Endodermal cell (in vitro differentiated cells): Measurements from ENCODE around the gene PLK4. TPM values are rescaled to one million over a fixed set of nuclear protein-coding genes. Genes with fewer than 3 reads are reported as not detected.
"Not testable (repeated sequence)": the region's sequence is repeated elsewhere in the genome, so short reads cannot be mapped to it uniquely, and the experiment has no call there.

ENCODE experiments used
- DNase-seq: peaks from one replicate; pipeline ENCODE4 v3.0.0-alpha.2; 2017
- H3K27ac ChIP-seq: 2 replicates; pipeline ENCODE4 v1.5.1; 2013; ENCODE audit warnings: mild to moderate bottlenecking, low read depth, low read length, moderate library complexity
- H3K27me3 ChIP-seq: 2 replicates; pipeline ENCODE4 v1.6.1; 2013; ENCODE audit warnings: mild to moderate bottlenecking, low read length, moderate library complexity; ENCODE audit not compliant: insufficient read depth, control insufficient read depth, poor library complexity, severe bottlenecking
- H3K36me3 ChIP-seq: 2 replicates; pipeline ENCODE4 v1.7.0; 2013; ENCODE audit warnings: mild to moderate bottlenecking, low read length, moderate library complexity; ENCODE audit not compliant: control insufficient read depth, insufficient read depth
- H3K4me1 ChIP-seq: one replicate; pipeline ENCODE4 v1.7.0; 2013; ENCODE audit warnings: low read length; ENCODE audit not compliant: control insufficient read depth, insufficient read depth
- H3K4me3 ChIP-seq: 2 replicates; pipeline ENCODE4 v1.5.1; 2013; ENCODE audit warnings: mild to moderate bottlenecking, low read length, moderate library complexity
- H3K9ac ChIP-seq: 2 replicates; pipeline ENCODE4 v1.6.1; 2013; ENCODE audit warnings: mild to moderate bottlenecking, low read length, moderate library complexity; ENCODE audit not compliant: poor library complexity, severe bottlenecking; ENCODE audit errors: extremely low read depth
- H3K9me3 ChIP-seq: 2 replicates; pipeline ENCODE4 v1.6.1; 2013; ENCODE audit warnings: mild to moderate bottlenecking, low read length, moderate library complexity; ENCODE audit not compliant: control insufficient read depth
- H3K27ac Mint-ChIP-seq: 2 replicates; pipeline ENCODE4 v1.8.0; 2020; ENCODE audit warnings: mixed read lengths
- H3K27me3 Mint-ChIP-seq: 2 replicates; pipeline ENCODE4 v1.8.0; 2021; ENCODE audit warnings: mild to moderate bottlenecking, mixed read lengths; ENCODE audit not compliant: insufficient read depth
- H3K36me3 Mint-ChIP-seq: 2 replicates; pipeline ENCODE4 v1.8.0; 2020; ENCODE audit warnings: low read depth, mixed read lengths
- H3K4me1 Mint-ChIP-seq: 2 replicates; pipeline ENCODE4 v1.8.0; 2020; ENCODE audit warnings: mixed read lengths
- H3K4me3 Mint-ChIP-seq: 2 replicates; pipeline ENCODE4 v1.8.0; 2020; ENCODE audit warnings: mild to moderate bottlenecking, moderate library complexity, mixed read lengths
- H3K9me3 Mint-ChIP-seq: 2 replicates; pipeline ENCODE4 v1.8.0; 2020; ENCODE audit warnings: mild to moderate bottlenecking, mixed read lengths
- CTCF ChIP-seq: fragments of 200-600 bp; sonication (generic); conservative IDR thresholded peaks from 2 replicates; pipeline ENCODE4 v1.5.0; 2021; ENCODE audit warnings: antibody characterized with exemption, mild to moderate bottlenecking
- WGBS, 2 experiments: methylation state at CpG; one replicate each; pipeline versions ENCODE4 v1.1.5 to v1.1.7; 2013; ENCODE audit warnings: missing lambda C conversion rate in 2 of 2, mixed read lengths in 1 of 2; ENCODE audit not compliant: insufficient coverage in 1 of 2, insufficient read length in 1 of 2; 5-methylcytosine and 5-hydroxymethylcytosine counted together
- total RNA-seq, 2 donors: library from RNA; stranded (reverse); fragmentation: NEBNext Ultra II Directional in 1 of 2; extraction: Animal tissue kit (Norgen Biotek cat#: 25700) in 1 of 2; gene quantifications; 2 replicates in 1 of 2; 3 replicates in 1 of 2; pipeline ENCODE4 v1.2.1, GENCODE V29; 2021

PLK4 gene
- total RNA-seq, 2 donors from 2014 or later, result 28.7 to 31.3 TPM

GRCh38 chr4:127896069-127896468, 15.4 kb downstream of the PLK4 start:
- H3K9me3 ChIP-seq, result peaks cover 24% of the 10 kb centered on the region
- Mint-ChIP-seq H3K4me1 (no peaks in the 10 kb centered on the region), H3K36me3 (peaks cover 48% of the 10 kb centered on the region), H3K27ac (no peak overlapping the region), H3K27me3 (no peaks in the 10 kb centered on the region), H3K4me3 (no peak overlapping the region), H3K9me3 (peaks cover 14% of the 10 kb centered on the region)
- no peak for DNase-seq
- no peak overlapping the region for H3K27ac ChIP-seq
- no peak overlapping the region for H3K4me3 ChIP-seq
- H3K36me3 ChIP-seq, result peaks cover 64% of the 10 kb centered on the region
- no peaks in the 10 kb centered on the region for H3K4me1 ChIP-seq
- WGBS, 2 experiments, result 89 to 100% methylated on average over 1 of the region's 1 CpG
- no peaks in the 10 kb centered on the region for H3K27me3 ChIP-seq
- H3K9ac ChIP-seq, result no peak overlapping the region
- TF ChIP-seq CTCF, result no peak

GRCh38 chr4:127896528-127896927, 15.8 kb downstream of the PLK4 start:
- no peak for DNase-seq
- no peak overlapping the region for H3K4me3 Mint-ChIP-seq
- Histone ChIP-seq H3K27me3 (no peaks in the 10 kb centered on the region), H3K4me3 (no peak overlapping the region), H3K9me3 (peaks cover 20% of the 10 kb centered on the region), H3K27ac (no peak overlapping the region), H3K9ac (no peak overlapping the region), H3K4me1 (no peaks in the 10 kb centered on the region), H3K36me3 (peaks cover 61% of the 10 kb centered on the region)
- no peak for TF ChIP-seq CTCF
- no peak overlapping the region for H3K27ac Mint-ChIP-seq
- peaks cover 47% of the 10 kb centered on the region for H3K36me3 Mint-ChIP-seq
- H3K9me3 Mint-ChIP-seq, result peaks cover 14% of the 10 kb centered on the region
- H3K27me3 Mint-ChIP-seq, result no peaks in the 10 kb centered on the region
- peaks cover 4% of the 10 kb centered on the region for H3K4me1 Mint-ChIP-seq
- WGBS, 2 experiments, result 100% methylated on average over 1 of the region's 1 CpG; no CpG with 5 or more reads in 1 of the 2 experiments

- Mint-ChIP-seq H3K9me3 (peaks cover 14% of the 10 kb centered on the region), H3K36me3 (peaks cover 30% of the 10 kb centered on the region)
- peaks cover 30% of the 10 kb centered on the region for H3K36me3 ChIP-seq
- not testable (repeated sequence) for H3K27me3 Mint-ChIP-seq, H3K27ac ChIP-seq, DNase-seq, H3K4me3 Mint-ChIP-seq, H3K4me3 ChIP-seq, H3K4me1 Mint-ChIP-seq, H3K27me3 ChIP-seq, H3K27ac Mint-ChIP-seq, H3K9me3 ChIP-seq, H3K9ac ChIP-seq, H3K4me1 ChIP-seq
- WGBS, 2 experiments, result 95% methylated on average over 4 of the region's 4 CpGs; no CpG with 5 or more reads in 1 of the 2 experiments
These were observed 19.0 kb downstream of the PLK4 start for GRCh38 chr4:127899682-127900081.

- Histone ChIP-seq H3K9ac (no peak overlapping the region), H3K4me1 (no peaks in the 10 kb centered on the region), H3K36me3 (no peaks in the 10 kb centered on the region), H3K9me3 (no peaks in the 10 kb centered on the region), H3K27ac (no peak overlapping the region), H3K4me3 (no peak overlapping the region), H3K27me3 (no peaks in the 10 kb centered on the region)
- WGBS, 2 experiments, result 91 to 95% methylated on average over 7 to 8 of the region's 8 CpGs
- Mint-ChIP-seq H3K27ac (no peak overlapping the region), H3K4me3 (no peak overlapping the region), H3K27me3 (no peaks in the 10 kb centered on the region), H3K36me3 (peaks cover 5% of the 10 kb centered on the region), H3K9me3 (peaks cover 5% of the 10 kb centered on the region), H3K4me1 (peaks cover 6% of the 10 kb centered on the region)
- DNase-seq, result peak; percentile 47
- no peak for TF ChIP-seq CTCF
These were observed 24.3 kb downstream of the PLK4 start for GRCh38 chr4:127905029-127905428.
